NCI-H345 (cell line): ENCODE measurements around the gene VCP.

Experiments used
- DNase-seq: peaks from one replicate; lab custom pipeline; 2025; lab: John Stamatoyannopoulos, UW

The VCP gene

GRCh38 chr9:35014517-35014916 is 57.9 kb downstream of the VCP start:
- DNase-seq: no peak

- no peak for DNase-seq
Measured at GRCh38 chr9:35010351-35010958, 62.0 kb downstream of the VCP start.
